HG02981 (cell line): Measurements from ENCODE around the gene TMEM123.

Source experiments
- ATAC-seq: cut with Tn5 transposase; IDR thresholded peaks from one replicate; pipeline ENCODE4 v1.9.1; 2021; ENCODE audit warnings: mild to moderate bottlenecking, moderate library complexity; ENCODE audit not compliant: unreplicated experiment

The TMEM123 gene

GRCh38 chr11:102426570-102426969 is 26.0 kb downstream of the TMEM123 start:
- no peak for ATAC-seq

- ATAC-seq: no peak
These were observed 26.6 kb downstream of the TMEM123 start for GRCh38 chr11:102426000-102426399.

- no peak for ATAC-seq
These were observed 28.6 kb downstream of the TMEM123 start for GRCh38 chr11:102423936-102424335.

- ATAC-seq: no peak
These were observed 29.5 kb downstream of the TMEM123 start for GRCh38 chr11:102422817-102423712.

GRCh38 chr11:102421261-102421660 is 31.3 kb downstream of the TMEM123 start:
- no peak for ATAC-seq

- peak; percentile 89 for ATAC-seq
These were observed 32.0 kb downstream of the TMEM123 start for GRCh38 chr11:102420547-102420946.

- no peak for ATAC-seq
These were observed 33.4 kb downstream of the TMEM123 start for GRCh38 chr11:102419181-102419580.

- ATAC-seq: no peak
These were observed 35.6 kb downstream of the TMEM123 start for GRCh38 chr11:102416976-102417375.

- ATAC-seq: no peak
These were observed 37.2 kb downstream of the TMEM123 start for GRCh38 chr11:102415304-102415916.

GRCh38 chr11:102414559-102414958 is 38.0 kb downstream of the TMEM123 start:
- ATAC-seq: no peak

GRCh38 chr11:102413497-102413896 is 39.1 kb downstream of the TMEM123 start:
- ATAC-seq: no peak

GRCh38 chr11:102411142-102411541 is 41.4 kb downstream of the TMEM123 start:
- no peak for ATAC-seq

GRCh38 chr11:102410382-102410784 is 42.2 kb downstream of the TMEM123 start:
- ATAC-seq: no peak

- no peak for ATAC-seq
These were observed 44.2 kb downstream of the TMEM123 start for GRCh38 chr11:102408339-102408738.

- no peak for ATAC-seq
These were observed 44.7 kb downstream of the TMEM123 start for GRCh38 chr11:102407901-102408300.

GRCh38 chr11:102406099-102406498 is 46.5 kb downstream of the TMEM123 start:
- no peak for ATAC-seq

- ATAC-seq: no peak
These were observed 47.1 kb downstream of the TMEM123 start for GRCh38 chr11:102405501-102405900.

GRCh38 chr11:102402548-102402947 is 50.0 kb downstream of the TMEM123 start:
- no peak for ATAC-seq

GRCh38 chr11:102401905-102402304 is 50.7 kb downstream of the TMEM123 start:
- no peak for ATAC-seq

- no peak for ATAC-seq
These were observed 52.0 kb downstream of the TMEM123 start for GRCh38 chr11:102400603-102401002.

GRCh38 chr11:102399189-102399588 is 53.4 kb downstream of the TMEM123 start:
- ATAC-seq: no peak

- no peak for ATAC-seq
These were observed 54.3 kb downstream of the TMEM123 start for GRCh38 chr11:102398297-102398696.
